Osteoblast (primary cell): ENCODE results near the gene STEAP3. TPM values are rescaled to one million over a fixed set of nuclear protein-coding genes. Genes with fewer than 3 reads are reported as not detected.
"Not testable (repeated sequence)": the region's sequence is repeated elsewhere in the genome, so short reads cannot be mapped to it uniquely, and the experiment has no call there.

Experiments
- DNase-seq: peaks from one replicate; pipeline ENCODE4 v3.0.0; 2011; ENCODE audit warnings: low spot score, mixed read lengths; ENCODE audit not compliant: insufficient read length; ENCODE audit errors: missing footprints
- H2AFZ ChIP-seq: 2 replicates; pipeline ENCODE4 v1.6.0; 2011; ENCODE audit warnings: mild to moderate bottlenecking, low read length
- H3K27ac ChIP-seq: 2 replicates; pipeline ENCODE4 v1.5.1; 2011; ENCODE audit warnings: mild to moderate bottlenecking, low read depth, low read length, moderate library complexity
- H3K27me3 ChIP-seq: 2 replicates; pipeline ENCODE4 v1.6.0; 2012; ENCODE audit warnings: mild to moderate bottlenecking, control low read depth, inconsistent platforms, low read length, moderate library complexity; ENCODE audit not compliant: insufficient read depth
- H3K36me3 ChIP-seq: 2 replicates; pipeline ENCODE4 v1.5.1; 2011; ENCODE audit warnings: mild to moderate bottlenecking, low read length, control low read depth, moderate library complexity; ENCODE audit not compliant: insufficient read depth
- H3K4me1 ChIP-seq: 2 replicates; pipeline ENCODE4 v1.5.1; 2011; ENCODE audit warnings: mild to moderate bottlenecking, low read length, control low read depth, moderate library complexity; ENCODE audit not compliant: insufficient read depth
- H3K4me2 ChIP-seq: 2 replicates; pipeline ENCODE4 v1.6.0; 2011; ENCODE audit warnings: mild to moderate bottlenecking, low read length; ENCODE audit not compliant: insufficient read depth
- H3K4me3 ChIP-seq: fragments of 200-600 bp; sonication (generic); 3 replicates; pipeline ENCODE4 v1.5.1; 2012; ENCODE audit warnings: mild to moderate bottlenecking, low read length, inconsistent platforms; ENCODE audit not compliant: insufficient read depth
- H3K79me2 ChIP-seq: 2 replicates; pipeline ENCODE4 v1.6.0; 2012; ENCODE audit warnings: mild to moderate bottlenecking, low read length, control low read depth, inconsistent platforms; ENCODE audit not compliant: insufficient read depth
- H3K9me3 ChIP-seq: 2 replicates; pipeline ENCODE4 v1.5.1; 2011; ENCODE audit warnings: low read depth, low read length, control low read depth
- H4K20me1 ChIP-seq: 2 replicates; pipeline ENCODE4 v1.6.0; 2012; ENCODE audit warnings: mild to moderate bottlenecking, low read length, control low read depth; ENCODE audit not compliant: insufficient read depth
- CTCF ChIP-seq: IDR thresholded peaks from 2 replicates; pipeline ENCODE4 v1.5.1; 2011; ENCODE audit warnings: mild to moderate bottlenecking, low read depth, low read length, moderate library complexity; ENCODE audit errors: extremely low read depth
- total RNA-seq: library from RNA; depleted of rRNA; stranded (reverse); fragments of >200 nt; gene quantifications from 2 replicates; pipeline ENCODE4 v1.2.3, GENCODE V29; 2012

Gene STEAP3
- total RNA-seq, 1 donor, result 40.9 TPM

GRCh38 chr2:119266091-119266589 is 42.5 kb downstream of the STEAP3 start:
- Histone ChIP-seq H4K20me1 (no peaks in the 10 kb centered on the region), H3K36me3 (no peaks in the 10 kb centered on the region), H3K9me3 (no peaks in the 10 kb centered on the region), H3K27ac (no peak overlapping the region), H3K4me2 (no peak overlapping the region), H3K4me1 (peaks cover 4% of the 10 kb centered on the region), H2AFZ (no peak overlapping the region), H3K27me3 (no peaks in the 10 kb centered on the region), H3K4me3 (no peak overlapping the region), H3K79me2 (no peaks in the 10 kb centered on the region)
- TF ChIP-seq CTCF, result no peak
- DNase-seq, result peak; percentile 34

- H3K4me2 ChIP-seq, result no peak overlapping the region
- no peaks in the 10 kb centered on the region for H3K36me3 ChIP-seq
- no peaks in the 10 kb centered on the region for H4K20me1 ChIP-seq
- no peaks in the 10 kb centered on the region for H3K4me1 ChIP-seq
- H3K27ac ChIP-seq, result no peak overlapping the region
- no peak overlapping the region for H3K4me3 ChIP-seq
- H3K9me3 ChIP-seq, result no peaks in the 10 kb centered on the region
- H3K79me2 ChIP-seq, result no peaks in the 10 kb centered on the region
- H2AFZ ChIP-seq, result no peak overlapping the region
- TF ChIP-seq CTCF, result no peak
- no peak for DNase-seq
- no peaks in the 10 kb centered on the region for H3K27me3 ChIP-seq
Measured at GRCh38 chr2:119267604-119268003, 44.0 kb downstream of the STEAP3 start.

- Histone ChIP-seq H3K79me2 (no peaks in the 10 kb centered on the region), H3K4me2 (no peak overlapping the region), H3K27me3 (no peaks in the 10 kb centered on the region), H2AFZ (no peak overlapping the region), H3K36me3 (no peaks in the 10 kb centered on the region), H3K27ac (no peak overlapping the region), H3K9me3 (no peaks in the 10 kb centered on the region), H3K4me3 (no peak overlapping the region), H4K20me1 (no peaks in the 10 kb centered on the region), H3K4me1 (no peaks in the 10 kb centered on the region)
- no peak for TF ChIP-seq CTCF
- no peak for DNase-seq
Measured at GRCh38 chr2:119276864-119277263, 53.2 kb downstream of the STEAP3 start.

GRCh38 chr2:119278385-119278784 is 54.8 kb downstream of the STEAP3 start:
- H3K9me3 ChIP-seq, H4K20me1 ChIP-seq, H3K4me3 ChIP-seq, H3K27me3 ChIP-seq, H3K36me3 ChIP-seq, H2AFZ ChIP-seq, H3K4me2 ChIP-seq, H3K79me2 ChIP-seq, H3K4me1 ChIP-seq, H3K27ac ChIP-seq, DNase-seq: not testable (repeated sequence)

- no peaks in the 10 kb centered on the region for H3K79me2 ChIP-seq
- peaks cover 4% of the 10 kb centered on the region for H3K4me1 ChIP-seq
- no peak for TF ChIP-seq CTCF
- no peak overlapping the region for H3K4me2 ChIP-seq
- no peaks in the 10 kb centered on the region for H3K9me3 ChIP-seq
- no peak overlapping the region for H3K4me3 ChIP-seq
- no peaks in the 10 kb centered on the region for H3K27me3 ChIP-seq
- no peak for DNase-seq
- H4K20me1 ChIP-seq, result no peaks in the 10 kb centered on the region
- no peaks in the 10 kb centered on the region for H3K36me3 ChIP-seq
- no peak overlapping the region for H2AFZ ChIP-seq
- H3K27ac ChIP-seq, result no peak overlapping the region
Measured at GRCh38 chr2:119278946-119279345, 55.3 kb downstream of the STEAP3 start.
